ENCODE data around the gene GNG7. TPM values are rescaled to one million over a fixed set of nuclear protein-coding genes. Genes with fewer than 3 reads are reported as not detected.
A peak's percentile ranks its signal among the peaks of the same experiment; 100 is the strongest.

GNG7 gene
- total and polyA plus RNA-seq, 10 of the 15 experiments (the other 5 are each of a cell fraction or from before 2014, with no cell fraction given) = 1.9 to 13.6 (median 6.5) TPM

GRCh38 chr19:2546128-2547032, 156.1 kb downstream of the GNG7 start:
- ChIA-PET CTCF (interaction anchor here (0.9 kb wide), 1 partner anchor 34 kb away, joined by 3 read pairs; no protein-coding TSS in a partner anchor), RAD21 (ENCODE audit: unreplicated experiment) (interaction anchor here (2.1 to 4.3 kb wide), 2 partner anchors 70 to 74 kb away, joined by 6 to 41 read pairs; partner anchors contain the start of gene GADD45B), SMC1A (ENCODE audit: uncharacterized antibody, unreplicated experiment) (interaction anchor here (0.6 to 3.9 kb wide), 3 partner anchors 12 to 63 kb away, joined by 3 to 15 read pairs (median 6); no protein-coding TSS in a partner anchor), POLR2A (interaction anchor here (2.8 kb wide), 1 partner anchor 70 kb away, joined by 15 read pairs; the partner anchor contains the start of gene GADD45B)
- Histone ChIP-seq H3K9me3 (replicated peaks; ENCODE audit: control insufficient read depth, insufficient read depth, low read length) (no peaks in the 10 kb centered on the region; the same call in 2 of the 3 replicates), H2AFZ (ENCODE audit: control insufficient read depth, low read depth, low read length) (no peak overlapping the region), H3K36me3 (ENCODE audit: control insufficient read depth in 2 of 2, insufficient read depth in 2 of 2, low read length in 1 of 2) (no peaks in the 10 kb centered on the region; a peak in 1 of 4 replicates), H3K27ac (ENCODE audit: control insufficient read depth, insufficient read depth) (no peak overlapping the region), H3K4me3 (no peak overlapping the region), H3K9ac (ENCODE audit: control insufficient read depth, insufficient read depth, low read length) (no peak overlapping the region), H3K27me3 (replicated peaks in 1 of 2; ENCODE audit: control insufficient read depth in 2 of 2, insufficient read depth in 2 of 2, low read length in 1 of 2) (no peaks in the 10 kb centered on the region), H3K4me1 (ENCODE audit: control insufficient read depth, insufficient read depth, low read length) (peaks cover 35% of the 10 kb centered on the region), H3K4me2 (ENCODE audit: control insufficient read depth, insufficient read depth) (no peak overlapping the region), H3K79me2 (ENCODE audit: control insufficient read depth, insufficient read depth, low read length) (no peaks in the 10 kb centered on the region; the same call in 1 of the 2 replicates), H4K20me1 (ENCODE audit: control insufficient read depth, insufficient read depth) (no peaks in the 10 kb centered on the region)
- intact Hi-C loops (cut with micrococcal nuclease; ENCODE audit: unreplicated experiment) = no loop called here
- FAIRE-seq = no peak
- no peak for DNase-seq (ENCODE audit: low read depth, low spot score)
- no peak for ATAC-seq
- 73% methylated on average over 37 of the region's 50 CpGs for WGBS (ENCODE audit: insufficient coverage, insufficient replicate concordance, low lambda C conversion rate, missing lambda C conversion rate)
- BruUV-seq (replicated peaks) = no TSS peak
- in situ Hi-C loops (cut with MboI) = no loop called here
- peak; percentile 51; the same call in 1 of the 2 replicates for TF ChIP-seq ZBTB33 (IDR thresholded peaks at IDR 0.05)
- no peak for TF ChIP-seq E2F4 (IDR thresholded peaks at IDR 0.05; ENCODE audit: low read depth, low read length)

Measured in GM12878 (cell line).